Measurements from ENCODE around the gene NDUFS2.
"Not testable (repeated sequence)": the region's sequence is repeated elsewhere in the genome, so short reads cannot be mapped to it uniquely, and the experiment has no call there.

Gene NDUFS2

DNA sequence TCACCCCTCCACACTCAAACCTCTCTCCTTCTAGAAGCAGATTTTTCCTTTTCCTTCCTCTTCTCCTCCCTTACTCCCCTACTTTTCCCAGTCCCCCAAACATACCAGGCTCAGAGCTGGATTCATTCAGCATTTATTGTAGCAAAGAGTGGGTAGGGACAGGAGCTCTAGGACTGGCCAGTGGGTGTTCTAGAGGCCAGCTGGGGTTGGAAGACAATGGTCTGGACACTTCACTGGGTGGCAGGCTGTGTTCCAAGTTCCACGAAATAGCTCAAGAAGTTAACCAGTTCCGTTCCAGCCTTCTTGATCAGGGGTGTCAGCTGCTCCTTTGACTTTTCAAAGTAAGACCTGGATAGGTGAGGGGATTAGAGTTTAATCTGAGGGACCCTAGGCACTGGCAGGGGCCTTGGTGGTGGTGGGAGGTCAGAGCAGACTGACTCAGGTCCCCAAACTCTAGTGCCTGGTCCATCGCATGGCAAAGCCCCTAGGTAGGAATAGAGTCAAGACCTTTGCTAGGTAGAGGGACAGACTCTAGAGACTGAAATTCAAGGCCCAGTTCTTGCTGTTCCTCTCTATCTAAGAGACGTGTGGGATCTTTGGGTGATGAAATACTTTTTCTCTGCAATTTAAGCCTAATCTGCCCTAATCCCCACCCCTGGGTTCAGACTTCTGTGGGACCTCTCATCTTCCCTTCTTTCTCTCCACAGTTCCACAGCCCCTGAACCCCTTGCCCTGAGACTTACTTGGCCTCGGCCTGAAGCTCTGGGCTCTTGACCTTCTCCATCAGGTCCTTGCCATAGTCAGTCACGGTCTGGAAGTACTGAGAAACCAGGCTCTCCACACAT is 20.2 kb downstream of the NDUFS2 start:
- no peak for DNase-seq

DNA sequence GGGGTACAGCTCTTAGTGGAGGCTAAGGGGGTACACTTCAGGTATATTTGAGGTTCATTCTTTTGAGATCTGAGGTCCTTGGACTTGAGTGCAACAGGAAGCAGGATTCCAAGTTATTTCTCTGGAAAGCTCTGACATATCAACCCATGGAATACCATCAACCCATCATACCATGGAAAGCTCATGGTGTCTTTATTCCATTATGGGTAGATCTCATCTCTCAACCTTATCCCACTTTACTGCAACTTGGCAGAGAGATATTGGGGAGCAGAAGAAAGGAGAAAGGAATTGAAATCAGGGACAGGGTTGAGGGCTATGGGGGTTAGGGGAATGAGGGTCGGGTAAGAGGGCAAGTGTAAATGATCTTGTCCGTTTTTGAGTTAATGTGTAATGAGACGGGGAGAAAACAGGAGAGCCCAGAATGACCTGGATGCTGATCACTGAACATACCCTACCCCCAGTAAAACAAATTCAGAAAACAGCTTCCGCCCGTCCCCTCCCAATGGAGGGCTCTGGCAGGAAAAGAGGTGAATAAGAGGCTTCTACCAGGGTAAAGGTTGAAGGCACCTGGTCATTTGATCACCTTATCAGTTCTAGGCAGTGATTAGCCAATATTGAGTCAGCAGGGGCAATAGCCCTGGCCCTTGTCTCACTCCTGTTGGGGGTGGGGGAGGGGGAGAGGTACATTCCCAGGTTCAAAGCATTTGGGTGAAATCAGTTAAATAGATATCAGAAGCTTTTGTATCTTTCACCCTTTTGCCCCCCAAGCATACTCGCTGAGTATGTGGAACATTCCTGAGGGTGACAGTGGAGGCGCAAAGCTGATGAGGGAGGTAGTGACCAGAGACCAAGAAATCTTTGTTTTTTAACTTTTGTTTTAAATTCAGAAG is 21.9 kb downstream of the NDUFS2 start:
- no peak for DNase-seq

DNA sequence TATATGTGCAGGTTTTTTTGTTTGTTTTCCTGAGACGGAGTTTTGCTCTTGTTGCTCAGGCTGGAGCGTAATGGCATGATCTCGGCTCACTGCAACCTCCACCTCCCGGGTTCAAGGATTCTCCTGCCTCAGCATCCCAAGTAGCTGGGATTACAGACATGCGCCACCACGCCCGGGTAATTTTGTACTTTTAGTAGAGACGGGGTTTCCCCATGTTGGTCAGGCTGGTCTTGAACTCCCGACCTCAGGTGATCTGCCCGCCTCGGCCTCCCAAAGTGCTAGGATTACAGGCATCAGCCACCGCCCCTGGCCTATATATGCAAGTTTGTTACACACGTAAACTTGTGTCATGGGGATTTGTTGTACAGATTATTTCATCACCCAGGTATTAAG is 22.5 kb downstream of the NDUFS2 start:
- DNase-seq, result not testable (repeated sequence)

DNA sequence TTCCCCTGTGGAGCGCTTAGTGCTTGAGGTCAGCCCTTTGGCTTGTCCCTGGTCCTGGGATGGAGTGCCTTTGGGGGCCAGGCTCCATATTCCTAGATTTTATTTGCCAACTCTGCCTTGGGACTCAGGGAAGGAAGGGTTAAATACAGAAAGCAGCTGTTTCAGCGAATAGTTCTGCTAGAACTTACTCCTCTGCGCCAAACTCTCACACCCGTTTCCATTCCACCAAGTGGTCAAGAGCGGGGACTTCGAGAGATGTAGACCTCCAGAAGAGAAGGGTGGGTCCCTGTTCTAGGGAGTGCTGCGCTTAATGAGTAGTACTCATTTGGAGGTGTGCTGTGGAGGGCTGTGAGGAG is 23.0 kb downstream of the NDUFS2 start:
- no peak for DNase-seq

DNA sequence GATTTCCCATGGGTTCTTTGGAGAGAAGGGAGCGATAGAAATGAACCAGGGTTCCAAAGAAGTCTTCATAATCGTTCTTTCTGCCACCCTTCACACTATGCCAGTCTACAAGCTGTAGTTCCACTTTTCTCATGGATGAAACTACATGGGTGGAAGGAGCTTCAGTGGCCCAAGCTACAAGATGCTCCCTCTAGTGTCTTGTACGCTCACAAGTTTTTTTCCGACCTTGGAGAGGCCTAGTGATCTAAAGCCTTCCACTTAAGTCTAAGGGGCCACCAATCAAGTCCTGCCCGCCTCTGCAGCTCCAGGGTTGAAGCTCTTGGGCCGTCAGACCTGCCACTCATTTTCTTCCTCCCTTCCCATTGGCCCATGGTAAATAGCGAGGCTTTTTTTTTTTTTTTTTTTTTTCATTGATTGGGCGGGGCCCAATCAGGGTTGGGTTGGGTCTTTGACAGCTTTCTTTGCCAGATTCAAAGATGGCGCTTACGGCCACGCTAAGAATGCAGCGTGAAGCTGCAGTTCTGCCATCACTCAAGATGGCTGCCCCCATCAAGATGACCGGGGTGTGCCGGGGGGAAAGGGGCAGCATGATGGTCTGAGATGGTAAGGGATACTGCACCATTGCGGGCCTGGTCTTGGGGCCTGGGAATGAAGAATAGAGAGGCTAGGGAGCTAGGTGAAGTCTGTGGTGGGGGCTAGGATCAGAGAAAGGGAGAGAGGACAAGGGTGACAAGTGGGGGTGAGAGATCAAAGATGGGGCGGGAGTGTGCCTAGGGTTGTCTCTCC is 23.6 kb downstream of the NDUFS2 start, which contains the start of gene TOMM40L:
TSS of gene TOMM40L (plus strand) at position 527 of the 786 bp plus-strand sequence. CDS start 430 bp downstream, outside the sequence.
- peak; percentile 98 for DNase-seq

DNA sequence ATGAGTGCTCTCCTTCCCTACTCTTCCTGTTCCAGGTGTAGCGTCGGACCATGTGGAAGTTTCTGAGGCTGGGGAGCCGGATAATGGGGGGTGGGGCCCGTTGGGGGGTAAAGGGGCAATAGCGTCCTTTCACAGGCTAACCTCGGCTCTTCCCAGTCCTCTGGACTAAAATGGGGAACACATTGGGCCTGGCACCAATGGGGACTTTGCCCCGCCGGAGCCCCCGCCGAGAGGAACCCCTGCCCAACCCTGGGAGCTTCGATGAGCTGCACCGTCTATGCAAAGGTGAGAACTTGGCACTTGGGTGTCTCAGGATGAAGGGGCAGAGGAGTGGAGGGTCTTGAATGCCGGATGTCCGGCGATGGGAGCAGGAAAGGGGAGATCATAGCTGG is 24.1 kb downstream of the NDUFS2 start:
- DNase-seq, result no peak

DNA sequence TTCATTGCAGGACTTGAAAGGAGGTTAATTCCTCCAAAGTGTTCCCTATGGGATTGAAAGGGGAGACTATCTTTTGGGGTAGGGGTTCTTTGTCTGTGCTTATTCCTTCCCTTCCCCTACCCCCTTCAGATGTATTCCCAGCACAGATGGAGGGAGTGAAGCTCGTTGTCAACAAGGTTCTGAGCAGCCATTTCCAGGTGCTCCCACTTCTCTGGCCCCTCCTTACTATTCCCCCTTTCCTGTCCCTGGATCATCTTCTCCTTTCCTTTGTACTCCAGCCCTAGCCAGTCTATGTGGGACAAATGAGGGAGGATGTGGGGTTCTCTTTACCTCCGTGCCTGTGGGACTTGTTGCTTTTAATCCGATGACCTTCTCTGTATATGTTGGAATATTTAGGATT is 24.6 kb downstream of the NDUFS2 start:
- no peak for DNase-seq

DNA sequence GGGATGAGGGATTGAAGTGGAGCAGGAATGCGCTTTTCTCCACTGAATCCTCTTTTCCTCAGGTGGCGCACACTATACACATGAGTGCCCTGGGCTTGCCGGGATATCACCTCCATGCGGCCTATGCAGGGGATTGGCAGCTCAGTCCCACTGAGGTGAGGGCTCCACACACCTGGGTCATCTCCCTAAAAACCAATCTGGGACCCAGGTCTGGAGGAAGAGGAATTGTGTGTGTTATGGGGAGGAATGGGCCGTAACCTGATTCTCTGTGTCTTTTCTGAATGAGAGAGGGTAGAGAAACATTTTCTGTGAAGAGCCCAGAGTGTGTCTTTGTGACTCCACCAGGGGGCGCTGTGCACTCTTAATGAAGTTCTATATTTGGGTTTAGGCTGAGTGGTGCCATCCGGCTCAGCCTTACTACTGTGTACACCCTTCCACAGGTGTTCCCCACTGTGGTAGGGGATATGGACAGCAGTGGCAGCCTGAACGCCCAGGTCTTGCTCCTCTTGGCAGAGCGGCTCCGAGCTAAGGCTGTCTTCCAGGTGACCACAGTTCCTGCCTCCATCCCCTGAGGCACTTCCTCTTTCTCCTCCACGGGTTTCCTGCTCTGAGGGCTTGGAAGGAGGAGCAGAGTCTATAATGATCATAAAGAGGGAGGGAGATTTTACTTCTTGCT is 25.2 kb downstream of the NDUFS2 start:
- peak; percentile 56 for DNase-seq

DNA sequence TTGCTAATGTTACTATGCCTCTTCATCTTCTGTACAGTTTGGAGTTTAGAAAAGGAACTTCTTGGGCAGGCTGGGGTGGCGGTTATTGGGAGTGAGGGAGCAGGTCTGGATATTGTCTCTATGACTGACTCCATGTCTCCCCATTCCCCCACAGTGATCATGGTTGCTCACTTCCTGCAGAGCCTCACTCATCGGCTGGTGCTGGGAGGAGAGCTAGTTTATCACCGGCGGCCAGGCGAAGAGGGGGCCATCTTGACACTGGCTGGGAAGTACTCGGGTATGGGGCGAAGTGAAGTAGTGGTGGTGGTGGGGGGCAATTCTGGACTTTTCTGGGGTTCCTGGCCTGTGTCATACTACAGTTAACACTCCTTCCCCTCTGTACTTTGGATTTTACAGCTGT is 25.9 kb downstream of the NDUFS2 start:
- no peak for DNase-seq

DNA sequence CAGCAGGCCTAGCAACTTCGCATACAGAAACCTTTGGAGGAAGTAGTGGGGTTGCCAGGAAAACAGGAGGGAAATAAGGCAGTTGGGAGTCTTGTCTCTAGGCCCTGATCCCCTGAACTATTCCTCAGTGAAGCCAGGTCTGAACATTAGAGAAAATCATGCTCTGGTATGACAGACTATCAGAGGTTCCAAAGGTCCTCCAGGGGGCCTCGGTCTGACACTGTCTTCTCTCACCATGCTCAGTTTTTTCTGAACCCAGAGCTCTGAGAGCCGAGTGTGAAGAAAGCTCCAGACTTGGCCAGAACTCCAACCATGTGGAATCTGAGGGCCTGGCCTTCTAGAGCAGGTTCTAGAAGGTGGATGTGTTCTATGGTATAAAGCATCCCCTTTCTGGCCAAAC is 27.7 kb downstream of the NDUFS2 start:
- no peak for DNase-seq

DNA sequence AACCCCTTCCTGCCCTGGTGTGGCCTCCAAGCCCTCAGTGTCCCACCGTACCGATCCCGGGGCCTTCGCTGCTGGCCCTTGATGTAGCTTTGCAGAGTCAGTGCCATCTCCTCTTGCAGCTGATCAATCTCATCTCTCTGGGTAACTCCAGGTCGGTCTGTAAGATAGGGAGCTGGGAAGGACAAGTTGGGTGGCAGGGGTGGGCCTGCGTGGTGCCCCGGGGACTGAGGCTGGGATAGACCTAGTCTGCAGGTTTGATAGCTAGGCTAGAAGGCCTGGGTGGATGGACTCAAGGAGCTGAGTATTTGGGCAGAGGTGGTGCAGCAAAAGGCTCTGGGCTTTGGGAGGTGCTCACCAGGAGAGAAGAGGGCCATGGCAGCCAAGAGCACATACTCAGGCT is 28.6 kb downstream of the NDUFS2 start:
- no peak for DNase-seq

DNA sequence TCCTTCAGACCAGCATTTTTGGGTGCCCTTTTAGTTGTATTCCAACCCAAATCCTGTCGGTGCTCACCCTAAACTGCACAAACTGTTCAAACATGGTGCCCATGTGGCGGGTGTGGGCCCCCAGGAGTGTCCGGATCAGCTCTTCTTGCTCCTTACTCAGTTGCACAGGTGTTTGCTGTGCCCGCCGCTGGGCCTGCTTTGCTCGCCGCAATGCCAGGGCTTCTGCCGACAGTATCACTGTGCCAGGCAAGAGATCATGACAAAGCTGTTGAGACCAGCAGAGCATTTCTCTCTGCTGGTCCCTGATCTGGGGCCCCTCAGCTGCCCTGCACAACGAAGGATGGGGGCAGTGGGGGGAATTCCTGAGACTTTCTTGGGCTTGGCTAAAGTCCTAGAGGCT is 30.9 kb downstream of the NDUFS2 start:
- no peak for DNase-seq

DNA sequence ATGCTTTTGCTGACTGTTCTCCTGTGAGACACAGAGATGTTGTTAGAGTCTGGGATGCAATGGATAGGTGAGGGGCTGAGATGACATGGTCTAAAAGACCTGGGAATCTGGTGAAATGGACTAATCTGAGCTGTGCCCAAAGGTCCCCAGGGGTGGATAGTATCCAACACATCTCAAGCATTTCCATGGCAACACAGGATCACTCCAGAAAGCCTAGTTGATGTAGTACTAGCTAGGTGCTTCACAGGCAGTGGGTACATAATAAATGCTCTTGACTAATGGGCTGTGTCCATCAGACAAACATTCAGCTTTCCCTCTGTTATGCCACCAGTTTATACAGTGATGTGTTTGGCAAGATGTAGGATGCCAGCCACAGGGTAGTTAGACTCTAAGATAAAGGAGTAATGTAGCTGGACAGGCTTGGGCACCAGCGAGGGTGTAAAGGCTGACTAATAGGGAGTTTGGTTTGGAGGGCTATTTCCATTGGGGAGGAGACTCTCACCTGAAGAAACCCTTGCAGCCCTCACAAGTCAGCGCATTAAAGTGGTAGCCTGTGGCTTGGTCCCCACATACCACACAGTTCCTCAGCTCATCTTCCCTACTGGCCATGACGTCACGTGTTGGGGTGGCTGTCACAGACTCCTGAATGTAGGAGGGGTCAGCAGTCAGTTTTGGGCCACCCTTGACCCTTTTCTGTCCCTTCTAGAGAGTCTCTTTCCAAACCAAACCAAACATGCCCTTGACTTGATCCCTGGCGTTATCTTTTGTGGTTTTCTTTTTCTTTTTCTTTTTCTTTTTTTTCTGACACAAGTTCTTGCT is 34.0 kb downstream of the NDUFS2 start:
- DNase-seq, result no peak

DNA sequence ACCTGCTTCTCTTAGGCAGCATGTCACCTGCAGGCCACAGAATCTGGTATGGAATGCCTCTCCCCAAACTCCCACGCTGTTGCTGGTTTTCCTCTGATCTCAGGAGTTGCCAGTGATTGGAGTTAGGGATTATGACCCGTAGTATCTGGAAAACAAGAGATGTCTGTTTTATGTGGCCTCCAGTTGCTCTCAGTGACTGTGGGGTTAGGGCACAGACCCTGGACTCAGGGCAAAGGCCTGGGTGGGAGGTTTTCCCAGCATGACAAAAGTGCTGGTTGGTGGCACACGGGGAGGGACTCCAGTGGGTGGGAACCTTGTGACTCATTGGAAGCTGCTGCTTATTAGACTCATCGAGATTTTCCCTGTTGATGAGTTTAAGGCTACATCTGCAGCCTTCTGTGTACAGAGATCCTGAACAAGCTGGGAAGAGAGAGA is 35.9 kb downstream of the NDUFS2 start, which contains the start of gene NR1I3:
TSS of gene NR1I3 (minus strand) at position 165 of the 435 bp plus-strand sequence. CDS start 1,638 bp downstream, outside the sequence.
- no peak for DNase-seq

DNA sequence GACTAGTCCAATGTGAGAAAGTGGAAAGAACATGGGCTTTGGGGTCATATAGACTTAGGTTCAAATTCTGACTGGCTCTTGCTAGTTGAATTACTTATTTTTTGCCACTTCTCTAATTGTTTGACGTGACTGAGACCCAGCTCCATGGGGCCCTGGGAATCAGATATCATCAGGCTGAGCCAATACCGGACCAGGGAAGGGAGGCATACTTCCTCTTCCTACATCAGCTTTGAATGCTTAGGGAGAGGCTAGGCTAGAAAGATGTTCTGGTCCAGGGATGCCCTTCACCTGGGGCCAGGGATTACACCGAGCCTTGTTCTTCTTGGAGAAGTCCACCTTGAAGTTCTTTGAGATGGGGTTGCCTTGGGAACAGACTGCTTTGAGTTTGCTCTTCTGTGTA is 39.5 kb downstream of the NDUFS2 start:
- DNase-seq, result no peak

DNA sequence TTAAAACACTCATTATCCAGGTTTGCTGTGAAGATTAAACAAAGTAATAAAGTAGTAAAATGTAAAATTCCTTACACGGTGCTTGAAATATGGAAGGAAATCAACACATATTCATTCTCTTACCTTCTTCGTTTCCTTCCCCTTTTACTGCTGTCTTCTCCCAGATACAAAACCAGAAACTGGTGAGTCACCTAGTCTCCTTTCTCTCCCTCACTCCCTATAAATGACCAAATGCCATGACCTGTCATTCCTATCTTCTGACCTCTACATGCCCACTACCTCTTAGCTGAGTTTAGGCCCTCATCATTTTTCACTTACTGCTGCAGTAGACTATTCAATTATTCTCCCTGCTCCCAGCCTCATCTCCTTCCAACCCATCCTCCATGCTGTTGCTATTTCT is 40.1 kb downstream of the NDUFS2 start:
- DNase-seq, result no peak

DNA sequence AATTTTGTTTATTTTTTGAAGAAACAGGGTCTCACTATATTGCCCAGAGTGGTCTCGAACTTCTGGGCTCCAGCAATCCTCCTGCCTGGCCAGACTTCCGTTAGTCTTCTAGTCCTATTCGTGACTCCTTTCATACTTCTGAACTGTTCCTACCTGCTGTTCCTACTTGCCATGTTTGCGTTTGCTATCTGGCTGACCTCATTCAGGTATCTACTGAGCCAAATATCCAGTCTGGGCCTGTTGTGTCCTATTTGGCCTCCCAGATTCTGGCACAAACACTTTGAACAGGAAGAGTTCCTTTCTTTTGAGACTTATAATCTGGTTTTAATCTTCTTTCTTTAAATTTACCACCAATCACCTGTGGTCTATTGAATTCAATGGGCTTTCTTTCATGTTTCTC is 42.7 kb downstream of the NDUFS2 start:
- DNase-seq, result no peak

DNA sequence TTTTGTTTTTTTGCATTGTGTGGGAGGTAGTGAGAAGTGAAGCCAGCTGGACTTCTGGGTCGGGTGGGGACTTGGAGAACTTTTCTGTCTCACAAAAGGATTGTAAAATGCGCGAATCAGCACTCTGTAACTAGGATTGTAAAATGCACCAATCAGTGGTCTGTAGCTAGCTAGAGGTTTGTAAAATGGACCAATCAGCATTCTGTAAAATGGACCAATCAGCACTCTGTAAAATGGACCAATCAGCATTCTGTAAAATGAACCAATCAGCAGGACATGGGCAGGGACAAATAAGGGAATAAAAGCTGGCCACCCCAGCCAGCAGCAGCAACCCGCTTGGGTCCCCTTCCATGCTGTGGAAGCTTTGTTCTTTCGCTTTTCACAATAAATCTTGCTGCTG is 47.9 kb downstream of the NDUFS2 start:
- DNase-seq, result not testable (repeated sequence)

DNA sequence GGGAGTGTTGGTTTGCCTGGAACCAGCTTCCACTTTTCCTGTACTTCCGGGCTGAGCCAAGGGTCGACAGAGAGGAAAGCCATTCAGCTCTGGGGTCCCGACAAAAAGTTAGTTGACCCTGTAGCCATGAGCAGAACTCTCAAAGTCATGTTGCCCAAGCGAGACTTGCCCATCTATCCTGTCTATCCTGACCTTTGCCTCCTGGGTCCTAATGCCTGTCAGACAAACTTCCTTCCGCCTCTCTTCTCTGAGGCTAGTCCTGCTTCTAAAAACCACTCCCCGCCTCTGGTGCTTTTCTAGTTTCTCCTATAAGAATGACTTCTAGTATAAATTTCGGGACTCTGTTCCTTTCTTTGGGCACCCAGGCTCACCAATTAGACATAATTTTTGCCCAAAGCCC is 48.7 kb downstream of the NDUFS2 start:
- DNase-seq, result no peak

DNA sequence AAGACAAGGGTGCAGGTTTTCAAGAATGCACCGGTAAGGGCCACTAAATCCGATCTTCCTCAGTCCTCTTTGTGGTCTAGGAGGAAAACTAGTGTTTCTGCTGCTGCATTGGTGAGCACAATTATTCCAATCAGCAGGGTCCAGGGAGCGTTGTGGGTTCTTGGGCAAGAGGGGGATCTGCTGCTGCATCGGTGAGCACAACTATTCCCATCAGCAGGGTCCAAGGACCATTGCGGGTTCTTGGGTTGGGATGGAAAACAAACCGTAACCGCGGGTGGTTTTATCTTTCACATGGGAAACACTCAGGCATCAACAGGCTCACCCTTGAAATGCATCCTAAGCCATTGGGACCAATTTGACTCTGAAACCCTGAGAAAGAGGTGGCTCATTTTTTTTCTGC is 49.4 kb downstream of the NDUFS2 start:
- DNase-seq, result no peak

DNA sequence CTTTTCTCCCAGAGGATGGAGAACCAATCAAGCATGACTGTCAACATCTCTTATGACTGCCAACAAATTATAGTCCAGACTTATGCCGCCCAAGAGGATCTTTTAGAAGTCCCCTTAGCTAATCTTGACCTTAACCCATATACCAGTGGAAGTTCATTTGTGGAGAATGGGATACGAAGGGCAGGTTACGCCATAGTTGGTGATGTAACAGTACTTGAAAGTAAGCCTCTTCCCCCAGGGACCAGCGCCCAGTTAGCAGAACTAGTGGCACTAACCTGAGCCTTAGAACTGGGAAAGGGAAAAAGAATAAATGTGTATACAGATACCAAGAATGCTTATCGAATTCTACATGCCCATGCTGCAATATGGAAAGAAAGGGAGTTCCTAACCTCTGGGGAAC is 53.1 kb downstream of the NDUFS2 start:
- DNase-seq, result not testable (repeated sequence)
